Effector memory CD8-positive, alpha-beta T cell (primary cell): ENCODE data around the gene DUSP6.

Experiments
- ATAC-seq: fragments of 150-1000 bp; cut with Tn5 transposase; replicated peaks from 2 replicates; pipeline ENCODE4 v1.10.0; 2021; ENCODE audit warnings: mild to moderate bottlenecking, moderate library complexity
- DNase-seq, 3 experiments: peaks; one replicate each; pipeline ENCODE4 v3.0.0; 2021
- H3K27ac Mint-ChIP-seq, 2 donors: one replicate each; pipeline ENCODE4 v1.8.0; 2022; ENCODE audit warnings: mild to moderate bottlenecking in 2 of 2, mixed read lengths in 2 of 2, moderate library complexity in 2 of 2
- H3K27me3 Mint-ChIP-seq, 2 donors: one replicate each; pipeline ENCODE4 v1.8.0; 2022; ENCODE audit warnings: mixed read lengths in 2 of 2
- H3K36me3 Mint-ChIP-seq: one replicate; pipeline ENCODE4 v1.8.0; 2022; ENCODE audit warnings: mild to moderate bottlenecking, moderate library complexity, mixed read lengths; ENCODE audit not compliant: insufficient read depth
- H3K4me1 Mint-ChIP-seq, 2 donors: one replicate each; pipeline ENCODE4 v1.8.0; 2022; ENCODE audit warnings: low read depth in 2 of 2, mixed read lengths in 2 of 2
- H3K4me3 Mint-ChIP-seq, 2 donors: one replicate each; pipeline ENCODE4 v1.8.0; 2022; ENCODE audit warnings: mild to moderate bottlenecking in 2 of 2, mixed read lengths in 2 of 2, moderate library complexity in 2 of 2
- H3K9me3 Mint-ChIP-seq, 2 donors: one replicate each; pipeline ENCODE4 v1.8.0; 2022; ENCODE audit warnings: mixed read lengths in 2 of 2
- total RNA-seq, 9 experiments: gene quantifications; one replicate each; lab custom pipeline; 2026; lab: John Stamatoyannopoulos, UW

DUSP6 gene
- total RNA-seq = 1.0 to 101 (median 34.7) reads per million in 9 experiments

- Mint-ChIP-seq H3K36me3 (peaks cover 33% of the 10 kb centered on the region), H3K27ac (peak within 1 kb of the TSS; percentile 86 to 89), H3K4me3 (peak within 1 kb of the TSS; percentile 87 to 97), H3K27me3 (no peaks in the 10 kb centered on the region), H3K4me1 (peaks cover 31 to 42% of the 10 kb centered on the region in 2 donors), H3K9me3 (no peaks in the 10 kb centered on the region)
- DNase-seq (peak; percentile 72 to 78 (median 72)), ATAC-seq (peak; percentile 67)
Measured at GRCh38 chr12:89352492-89353187, at the start of gene DUSP6. DUSP6 (minus strand) TSS chr12:89352501; CDS start chr12:89352039, 462 bp downstream.

- peaks cover 6 to 9% of the 10 kb centered on the region in 2 donors for H3K4me1 Mint-ChIP-seq
- DNase-seq (no peak), ATAC-seq (no peak)
- peak overlapping the region in 1 of 2 donors; percentile 85 for H3K27ac Mint-ChIP-seq
- no peaks in the 10 kb centered on the region for H3K9me3 Mint-ChIP-seq
- peaks cover 6% of the 10 kb centered on the region for H3K36me3 Mint-ChIP-seq
- H3K27me3 Mint-ChIP-seq = no peaks in the 10 kb centered on the region
- no peak overlapping the region for H3K4me3 Mint-ChIP-seq
Measured at GRCh38 chr12:89401433-89402058, 49.2 kb upstream of the DUSP6 start.

GRCh38 chr12:89400415-89400814, 48.1 kb upstream of the DUSP6 start:
- Mint-ChIP-seq H3K9me3 (no peaks in the 10 kb centered on the region), H3K4me1 (peaks cover 6 to 9% of the 10 kb centered on the region in 2 donors), H3K27me3 (no peaks in the 10 kb centered on the region), H3K4me3 (no peak overlapping the region), H3K36me3 (peaks cover 6% of the 10 kb centered on the region), H3K27ac (peak overlapping the region; percentile 54 to 85)
- ATAC-seq = no peak
- DNase-seq = no peak

- Mint-ChIP-seq H3K36me3 (peaks cover 3% of the 10 kb centered on the region), H3K27me3 (no peaks in the 10 kb centered on the region), H3K4me3 (no peak overlapping the region), H3K4me1 (peaks cover 9% of the 10 kb centered on the region in 2 donors), H3K27ac (peak overlapping the region in 1 of 2 donors; percentile 85), H3K9me3 (no peaks in the 10 kb centered on the region)
- no peak for ATAC-seq
- no peak for DNase-seq
Measured at GRCh38 chr12:89395712-89396111, 43.4 kb upstream of the DUSP6 start.

GRCh38 chr12:89393551-89394121, 41.3 kb upstream of the DUSP6 start:
- no peak for ATAC-seq
- H3K36me3 Mint-ChIP-seq = no peaks in the 10 kb centered on the region
- no peak overlapping the region for H3K27ac Mint-ChIP-seq
- peaks cover 5 to 13% of the 10 kb centered on the region in 2 donors for H3K4me1 Mint-ChIP-seq
- no peaks in the 10 kb centered on the region for H3K9me3 Mint-ChIP-seq
- H3K27me3 Mint-ChIP-seq = no peaks in the 10 kb centered on the region
- H3K4me3 Mint-ChIP-seq = no peak overlapping the region
- no peak for DNase-seq

GRCh38 chr12:89392391-89392790, 40.1 kb upstream of the DUSP6 start:
- H3K4me3 Mint-ChIP-seq = no peak overlapping the region
- DNase-seq (no peak), ATAC-seq (no peak)
- no peaks in the 10 kb centered on the region for H3K27me3 Mint-ChIP-seq
- H3K9me3 Mint-ChIP-seq = no peaks in the 10 kb centered on the region
- H3K36me3 Mint-ChIP-seq = no peaks in the 10 kb centered on the region
- no peak overlapping the region for H3K27ac Mint-ChIP-seq
- peaks cover 0 to 7% of the 10 kb centered on the region in 2 donors for H3K4me1 Mint-ChIP-seq

GRCh38 chr12:89391726-89392336, 39.5 kb upstream of the DUSP6 start:
- no peak overlapping the region for H3K4me3 Mint-ChIP-seq
- H3K36me3 Mint-ChIP-seq = no peaks in the 10 kb centered on the region
- H3K27ac Mint-ChIP-seq = no peak overlapping the region
- H3K9me3 Mint-ChIP-seq = no peaks in the 10 kb centered on the region
- ATAC-seq (no peak), DNase-seq (no peak)
- H3K27me3 Mint-ChIP-seq = no peaks in the 10 kb centered on the region
- H3K4me1 Mint-ChIP-seq = peaks cover 0 to 7% of the 10 kb centered on the region in 2 donors

GRCh38 chr12:89390802-89391673, 38.7 kb upstream of the DUSP6 start:
- ATAC-seq (no peak), DNase-seq (no peak)
- Mint-ChIP-seq H3K27me3 (no peaks in the 10 kb centered on the region), H3K36me3 (no peaks in the 10 kb centered on the region), H3K4me3 (no peak overlapping the region), H3K27ac (no peak overlapping the region), H3K4me1 (peaks cover 0 to 7% of the 10 kb centered on the region in 2 donors), H3K9me3 (no peaks in the 10 kb centered on the region)

- Mint-ChIP-seq H3K4me1 (peaks cover 0 to 7% of the 10 kb centered on the region in 2 donors), H3K9me3 (no peaks in the 10 kb centered on the region), H3K4me3 (no peak overlapping the region), H3K36me3 (no peaks in the 10 kb centered on the region), H3K27ac (no peak overlapping the region), H3K27me3 (no peaks in the 10 kb centered on the region)
- DNase-seq (no peak), ATAC-seq (no peak)
Measured at GRCh38 chr12:89389755-89390661, 37.7 kb upstream of the DUSP6 start.

GRCh38 chr12:89386138-89386537, 33.8 kb upstream of the DUSP6 start:
- Mint-ChIP-seq H3K36me3 (no peaks in the 10 kb centered on the region), H3K4me1 (peaks cover 0 to 10% of the 10 kb centered on the region in 2 donors), H3K27ac (no peak overlapping the region), H3K4me3 (no peak overlapping the region), H3K9me3 (no peaks in the 10 kb centered on the region), H3K27me3 (no peaks in the 10 kb centered on the region)
- DNase-seq (no peak), ATAC-seq (no peak)

GRCh38 chr12:89384807-89385206, 32.5 kb upstream of the DUSP6 start:
- no peak for ATAC-seq
- no peak overlapping the region for H3K4me3 Mint-ChIP-seq
- no peak overlapping the region for H3K27ac Mint-ChIP-seq
- H3K27me3 Mint-ChIP-seq = no peaks in the 10 kb centered on the region
- H3K9me3 Mint-ChIP-seq = no peaks in the 10 kb centered on the region
- no peak for DNase-seq
- no peaks in the 10 kb centered on the region for H3K36me3 Mint-ChIP-seq
- H3K4me1 Mint-ChIP-seq = peaks cover 0 to 5% of the 10 kb centered on the region in 2 donors

GRCh38 chr12:89384050-89384758, 31.9 kb upstream of the DUSP6 start:
- Mint-ChIP-seq H3K4me3 (no peak overlapping the region), H3K9me3 (no peaks in the 10 kb centered on the region), H3K36me3 (no peaks in the 10 kb centered on the region), H3K27ac (no peak overlapping the region), H3K4me1 (peaks cover 0 to 3% of the 10 kb centered on the region in 2 donors), H3K27me3 (no peaks in the 10 kb centered on the region)
- ATAC-seq (no peak), DNase-seq (no peak)
